GM21737 (cell line): Measurements from ENCODE around the gene UGGT2.
"Not testable (repeated sequence)": the region's sequence is repeated elsewhere in the genome, so short reads cannot be mapped to it uniquely, and the experiment has no call there.

Source experiments
- ATAC-seq: cut with Tn5 transposase; IDR thresholded peaks from one replicate; pipeline ENCODE4 v1.9.1; 2021; ENCODE audit warnings: mild to moderate bottlenecking, moderate library complexity; ENCODE audit not compliant: unreplicated experiment

The UGGT2 gene

GRCh38 chr13:95970878-95971277, 82.3 kb downstream of the UGGT2 start:
- ATAC-seq: no peak

- no peak for ATAC-seq
Observed at GRCh38 chr13:95968906-95969305, 84.3 kb downstream of the UGGT2 start.

- no peak for ATAC-seq
Observed at GRCh38 chr13:95957331-95957730, 95.9 kb downstream of the UGGT2 start.

- no peak for ATAC-seq
Observed at GRCh38 chr13:95956589-95957148, 96.5 kb downstream of the UGGT2 start.

- ATAC-seq: no peak
Observed at GRCh38 chr13:95955719-95956118, 97.5 kb downstream of the UGGT2 start.

GRCh38 chr13:95955255-95955654, 97.9 kb downstream of the UGGT2 start:
- ATAC-seq: no peak

GRCh38 chr13:95954266-95954665, 98.9 kb downstream of the UGGT2 start:
- ATAC-seq: no peak

- no peak for ATAC-seq
Observed at GRCh38 chr13:95950103-95950502, 103.1 kb downstream of the UGGT2 start.

- no peak for ATAC-seq
Observed at GRCh38 chr13:95948656-95949055, 104.5 kb downstream of the UGGT2 start.

- ATAC-seq: no peak
Observed at GRCh38 chr13:95937714-95938320, 115.4 kb downstream of the UGGT2 start.

- ATAC-seq: no peak
Observed at GRCh38 chr13:95931300-95932025, 121.7 kb downstream of the UGGT2 start.

GRCh38 chr13:95929430-95929829, 123.8 kb downstream of the UGGT2 start:
- no peak for ATAC-seq

GRCh38 chr13:95928367-95928906, 124.8 kb downstream of the UGGT2 start:
- ATAC-seq: not testable (repeated sequence)

GRCh38 chr13:95926231-95926630, 127.0 kb downstream of the UGGT2 start:
- ATAC-seq: no peak

- no peak for ATAC-seq
Observed at GRCh38 chr13:95924389-95924994, 128.7 kb downstream of the UGGT2 start.

GRCh38 chr13:95921485-95921884, 131.7 kb downstream of the UGGT2 start:
- no peak for ATAC-seq

- ATAC-seq: no peak
Observed at GRCh38 chr13:95920485-95920884, 132.7 kb downstream of the UGGT2 start.

GRCh38 chr13:95918860-95919259, 134.3 kb downstream of the UGGT2 start:
- ATAC-seq: no peak

GRCh38 chr13:95914991-95915501, 138.2 kb downstream of the UGGT2 start:
- ATAC-seq: no peak

GRCh38 chr13:95906999-95907398, 146.2 kb downstream of the UGGT2 start:
- no peak for ATAC-seq

GRCh38 chr13:95903569-95903968, 149.6 kb downstream of the UGGT2 start:
- ATAC-seq: no peak
